HEK293 (cell line): ENCODE data around the gene TXNRD2.

Source experiments
- BCL11A ChIP-seq: fragments of 450-650 bp; formaldehyde crosslinking; IDR thresholded peaks from 2 replicates; pipeline ENCODE4 v1.5.1; 2016; ENCODE audit warnings: low read depth, missing biosample characterization, missing genetic modification characterization
- GLI4 ChIP-seq: fragments of 450-650 bp; formaldehyde crosslinking; IDR thresholded peaks from 2 replicates; pipeline ENCODE4 v1.5.1; 2016; ENCODE audit warnings: missing biosample characterization, missing genetic modification characterization
- GLIS2 ChIP-seq: fragments of 450-650 bp; formaldehyde crosslinking; IDR thresholded peaks from 2 replicates; pipeline ENCODE4 v1.5.1; 2016; ENCODE audit warnings: missing biosample characterization, missing genetic modification characterization
- KLF16 ChIP-seq: fragments of 450-650 bp; formaldehyde crosslinking; IDR thresholded peaks from 2 replicates; pipeline ENCODE4 v1.5.1; 2017; ENCODE audit warnings: missing biosample characterization, missing genetic modification characterization
- KLF7 ChIP-seq: fragments of 450-650 bp; formaldehyde crosslinking; IDR thresholded peaks from 2 replicates; pipeline ENCODE4 v1.5.1; 2016; ENCODE audit warnings: missing biosample characterization, missing genetic modification characterization, borderline replicate concordance
- MEIS1 ChIP-seq: sonication (generic); formaldehyde crosslinking; IDR thresholded peaks from 2 replicates; pipeline ENCODE4 v1.8.1; 2022; ENCODE audit warnings: missing genetic modification reagents, mild to moderate bottlenecking, borderline replicate concordance
- RBAK ChIP-seq: fragments of 450-650 bp; formaldehyde crosslinking; IDR thresholded peaks from 2 replicates; pipeline ENCODE4 v1.5.1; 2016; ENCODE audit warnings: missing biosample characterization, missing genetic modification characterization
- SP2 ChIP-seq: fragments of 450-650 bp; formaldehyde crosslinking; IDR thresholded peaks from 2 replicates; pipeline ENCODE4 v1.5.1; 2016; ENCODE audit warnings: missing biosample characterization, missing genetic modification characterization
- ZBTB8A ChIP-seq: fragments of 450-650 bp; formaldehyde crosslinking; IDR thresholded peaks from 2 replicates; pipeline ENCODE4 v1.5.1; 2016; ENCODE audit warnings: missing biosample characterization, missing genetic modification characterization
- ZEB2 ChIP-seq: fragments of 450-650 bp; formaldehyde crosslinking; IDR thresholded peaks from 2 replicates; pipeline ENCODE4 v1.5.1; 2016; ENCODE audit warnings: missing biosample characterization, missing genetic modification characterization
- ZFP41 ChIP-seq: fragments of 450-650 bp; formaldehyde crosslinking; IDR thresholded peaks from 2 replicates; pipeline ENCODE4 v1.5.1; 2016; ENCODE audit warnings: missing biosample characterization, missing genetic modification characterization, borderline replicate concordance
- ZNF157 ChIP-seq: fragments of 450-650 bp; formaldehyde crosslinking; IDR thresholded peaks from 2 replicates; pipeline ENCODE4 v1.5.1; 2016; ENCODE audit warnings: missing biosample characterization, missing genetic modification characterization
- ZNF16 ChIP-seq: fragments of 450-650 bp; formaldehyde crosslinking; IDR thresholded peaks from 2 replicates; pipeline ENCODE4 v1.5.1; 2016; ENCODE audit warnings: low read depth, missing biosample characterization, missing genetic modification characterization
- ZNF174 ChIP-seq: fragments of 450-650 bp; formaldehyde crosslinking; IDR thresholded peaks from 2 replicates; pipeline ENCODE4 v1.5.0; 2017; ENCODE audit warnings: missing biosample characterization, mild to moderate bottlenecking, missing genetic modification characterization
- ZNF24 ChIP-seq: fragments of 450-650 bp; formaldehyde crosslinking; IDR thresholded peaks from 2 replicates; pipeline ENCODE4 v1.5.1; 2016; ENCODE audit warnings: missing biosample characterization, missing genetic modification characterization
- ZNF335 ChIP-seq: fragments of 450-650 bp; formaldehyde crosslinking; conservative IDR thresholded peaks from 2 replicates; pipeline ENCODE4 v1.5.1; 2016; ENCODE audit warnings: missing biosample characterization, missing genetic modification characterization
- ZNF416 ChIP-seq: fragments of 450-650 bp; formaldehyde crosslinking; IDR thresholded peaks from 2 replicates; pipeline ENCODE4 v1.5.1; 2016; ENCODE audit warnings: missing biosample characterization, missing genetic modification characterization
- ZNF48 ChIP-seq: fragments of 450-650 bp; formaldehyde crosslinking; IDR thresholded peaks from 2 replicates; pipeline ENCODE4 v1.5.1; 2016; ENCODE audit warnings: missing biosample characterization, missing genetic modification characterization
- ZNF529 ChIP-seq: fragments of 450-650 bp; formaldehyde crosslinking; IDR thresholded peaks from 2 replicates; pipeline ENCODE4 v1.5.1; 2017; ENCODE audit warnings: missing genetic modification characterization, missing biosample characterization; ENCODE audit not compliant: insufficient replicate concordance
- ZNF530 ChIP-seq: fragments of 450-650 bp; formaldehyde crosslinking; IDR thresholded peaks from 2 replicates; pipeline ENCODE4 v1.5.1; 2016; ENCODE audit warnings: low read depth, missing biosample characterization, missing genetic modification characterization
- ZNF571 ChIP-seq: fragments of 450-650 bp; formaldehyde crosslinking; IDR thresholded peaks from 2 replicates; pipeline ENCODE4 v1.5.0; 2017; ENCODE audit warnings: missing biosample characterization, missing genetic modification characterization
- ZNF626 ChIP-seq: fragments of 450-650 bp; sonication (Bioruptor Pico); formaldehyde crosslinking; IDR thresholded peaks from 2 replicates; pipeline ENCODE4 v1.5.1; 2018; ENCODE audit warnings: missing biosample characterization, missing genetic modification characterization, inconsistent platforms
- ZNF658 ChIP-seq: fragments of 450-650 bp; formaldehyde crosslinking; IDR thresholded peaks from 2 replicates; pipeline ENCODE4; 2016; ENCODE audit warnings: missing biosample characterization, missing genetic modification characterization
- ZNF660 ChIP-seq: fragments of 450-650 bp; IDR thresholded peaks from 2 replicates; pipeline ENCODE4 v1.5.1; 2018; ENCODE audit warnings: missing biosample characterization, mild to moderate bottlenecking, missing genetic modification characterization
- ZNF664 ChIP-seq: fragments of 450-650 bp; formaldehyde crosslinking; IDR thresholded peaks from 2 replicates; pipeline ENCODE4 v1.5.1; 2016; ENCODE audit warnings: missing biosample characterization, missing genetic modification characterization
- ZNF707 ChIP-seq: fragments of 450-650 bp; formaldehyde crosslinking; IDR thresholded peaks from 2 replicates; pipeline ENCODE4 v1.5.1; 2016; ENCODE audit warnings: missing biosample characterization, missing genetic modification characterization
- ZNF785 ChIP-seq: fragments of 450-650 bp; formaldehyde crosslinking; IDR thresholded peaks from 2 replicates; pipeline ENCODE4 v1.5.1; 2016; ENCODE audit warnings: missing biosample characterization, missing genetic modification characterization
- ZXDB ChIP-seq: fragments of 450-650 bp; formaldehyde crosslinking; IDR thresholded peaks from 2 replicates; pipeline ENCODE4 v1.5.1; 2016; ENCODE audit warnings: missing biosample characterization, missing genetic modification characterization
- TF ChIP-seq, protein P1 (sequence below): fragments of 450-650 bp; formaldehyde crosslinking; IDR thresholded peaks from 2 replicates; pipeline ENCODE4 v1.5.1; 2017; ENCODE audit warnings: missing biosample characterization, missing genetic modification characterization
- TF ChIP-seq, protein P2 (sequence below): fragments of 450-650 bp; formaldehyde crosslinking; IDR thresholded peaks from 2 replicates; pipeline ENCODE4 v1.5.1; 2016; ENCODE audit warnings: missing biosample characterization, missing genetic modification characterization
- TF ChIP-seq, protein P3 (sequence below): fragments of 450-650 bp; formaldehyde crosslinking; IDR thresholded peaks from 2 replicates; pipeline ENCODE4 v1.5.1; 2017; ENCODE audit warnings: missing biosample characterization, missing genetic modification characterization
- TF ChIP-seq, protein P4 (sequence below): fragments of 450-650 bp; formaldehyde crosslinking; IDR thresholded peaks from 2 replicates; pipeline ENCODE4 v1.5.1; 2016; ENCODE audit warnings: missing biosample characterization, missing genetic modification characterization
- TF ChIP-seq, protein P5 (sequence below): fragments of 450-650 bp; formaldehyde crosslinking; IDR thresholded peaks from 2 replicates; pipeline ENCODE4 v1.5.1; 2016; ENCODE audit warnings: missing biosample characterization, missing genetic modification characterization

The TXNRD2 gene

DNA sequence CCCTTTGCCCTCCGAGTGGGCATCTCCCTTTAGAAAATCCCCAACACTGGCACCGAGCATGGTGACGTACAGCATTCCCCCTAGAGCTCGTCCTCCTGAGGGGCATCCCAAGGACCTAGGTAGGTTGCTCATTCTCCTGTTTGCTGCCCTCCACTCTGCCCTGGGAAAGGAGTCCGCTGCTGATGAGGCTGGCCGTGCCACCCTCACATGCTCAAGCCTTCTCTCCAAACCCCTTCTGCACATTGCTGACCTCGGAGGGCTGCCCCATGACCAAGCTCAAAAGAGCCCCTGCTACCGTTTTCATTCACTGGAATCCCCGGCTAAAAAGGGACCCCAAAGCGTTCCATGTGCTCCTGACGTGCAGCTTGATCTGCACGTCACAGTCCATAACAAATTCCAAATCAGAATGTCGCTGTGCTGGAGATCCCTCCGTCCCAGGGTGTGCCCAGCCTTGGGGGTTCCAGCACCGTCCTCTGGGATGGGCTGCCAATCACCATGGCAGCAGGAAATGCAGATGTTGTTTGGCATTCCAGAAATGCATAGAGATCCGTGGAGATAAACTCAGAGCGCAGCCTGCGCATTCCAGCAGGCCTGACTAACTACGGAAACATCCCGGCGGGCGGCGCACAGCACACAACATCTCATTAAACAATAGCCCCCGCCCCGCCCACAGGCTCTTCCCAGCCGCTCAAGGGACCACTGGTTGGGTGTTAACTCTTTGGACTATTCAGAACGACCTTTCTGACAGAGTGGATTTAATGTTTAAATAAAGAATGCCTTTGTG, 60.6 kb downstream of the TXNRD2 start (continued):
- TF ChIP-seq ZFP41 (no peak), ZNF664 (tag by site-specific recombination) (peak; percentile 99), ZNF416 (no peak), ZNF660 (no peak), ZNF16 (tag by site-specific recombination) (no peak), ZNF48 (no peak), SP2 (tag by site-specific recombination) (0 out of 2 replicates have a peak, but pooled peaks have one; percentile 24), ZNF707 (tag by site-specific recombination) (no peak), ZNF529 (tag by site-specific recombination) (no peak), GLI4 (tag by site-specific recombination) (no peak), KLF7 (tag by site-specific recombination) (no peak), MEIS1 (CRISPR knock-in tag) (no peak), ZEB2 (tag by site-specific recombination) (peak; percentile 73; the same call in 1 of the 2 replicates), ZNF658 (tag by site-specific recombination) (no peak), ZNF785 (tag by site-specific recombination) (no peak), ZNF571 (no peak), ZXDB (tag by site-specific recombination) (0 out of 2 replicates have a peak, but pooled peaks have one; percentile 14), GLIS2 (tag by site-specific recombination) (no peak), ZNF24 (tag by site-specific recombination) (no peak), ZNF530 (tag by site-specific recombination) (no peak), KLF16 (tag by site-specific recombination) (no peak), ZBTB8A (tag by site-specific recombination) (no peak), ZNF174 (tag by site-specific recombination) (no peak), ZNF626 (tag by site-specific recombination) (no peak), ZNF335 (no peak), RBAK (tag by site-specific recombination) (no peak), BCL11A (tag by site-specific recombination) (no peak), ZNF157 (tag by site-specific recombination) (no peak)
- TF ChIP-seq, protein P1, sequence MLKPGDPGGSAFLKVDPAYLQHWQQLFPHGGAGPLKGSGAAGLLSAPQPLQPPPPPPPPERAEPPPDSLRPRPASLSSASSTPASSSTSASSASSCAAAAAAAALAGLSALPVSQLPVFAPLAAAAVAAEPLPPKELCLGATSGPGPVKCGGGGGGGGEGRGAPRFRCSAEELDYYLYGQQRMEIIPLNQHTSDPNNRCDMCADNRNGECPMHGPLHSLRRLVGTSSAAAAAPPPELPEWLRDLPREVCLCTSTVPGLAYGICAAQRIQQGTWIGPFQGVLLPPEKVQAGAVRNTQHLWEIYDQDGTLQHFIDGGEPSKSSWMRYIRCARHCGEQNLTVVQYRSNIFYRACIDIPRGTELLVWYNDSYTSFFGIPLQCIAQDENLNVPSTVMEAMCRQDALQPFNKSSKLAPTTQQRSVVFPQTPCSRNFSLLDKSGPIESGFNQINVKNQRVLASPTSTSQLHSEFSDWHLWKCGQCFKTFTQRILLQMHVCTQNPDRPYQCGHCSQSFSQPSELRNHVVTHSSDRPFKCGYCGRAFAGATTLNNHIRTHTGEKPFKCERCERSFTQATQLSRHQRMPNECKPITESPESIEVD (tag by site-specific recombination): no peak
- TF ChIP-seq, protein P2, sequence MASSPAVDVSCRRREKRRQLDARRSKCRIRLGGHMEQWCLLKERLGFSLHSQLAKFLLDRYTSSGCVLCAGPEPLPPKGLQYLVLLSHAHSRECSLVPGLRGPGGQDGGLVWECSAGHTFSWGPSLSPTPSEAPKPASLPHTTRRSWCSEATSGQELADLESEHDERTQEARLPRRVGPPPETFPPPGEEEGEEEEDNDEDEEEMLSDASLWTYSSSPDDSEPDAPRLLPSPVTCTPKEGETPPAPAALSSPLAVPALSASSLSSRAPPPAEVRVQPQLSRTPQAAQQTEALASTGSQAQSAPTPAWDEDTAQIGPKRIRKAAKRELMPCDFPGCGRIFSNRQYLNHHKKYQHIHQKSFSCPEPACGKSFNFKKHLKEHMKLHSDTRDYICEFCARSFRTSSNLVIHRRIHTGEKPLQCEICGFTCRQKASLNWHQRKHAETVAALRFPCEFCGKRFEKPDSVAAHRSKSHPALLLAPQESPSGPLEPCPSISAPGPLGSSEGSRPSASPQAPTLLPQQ (tag by site-specific recombination): no peak
- TF ChIP-seq, protein P3, sequence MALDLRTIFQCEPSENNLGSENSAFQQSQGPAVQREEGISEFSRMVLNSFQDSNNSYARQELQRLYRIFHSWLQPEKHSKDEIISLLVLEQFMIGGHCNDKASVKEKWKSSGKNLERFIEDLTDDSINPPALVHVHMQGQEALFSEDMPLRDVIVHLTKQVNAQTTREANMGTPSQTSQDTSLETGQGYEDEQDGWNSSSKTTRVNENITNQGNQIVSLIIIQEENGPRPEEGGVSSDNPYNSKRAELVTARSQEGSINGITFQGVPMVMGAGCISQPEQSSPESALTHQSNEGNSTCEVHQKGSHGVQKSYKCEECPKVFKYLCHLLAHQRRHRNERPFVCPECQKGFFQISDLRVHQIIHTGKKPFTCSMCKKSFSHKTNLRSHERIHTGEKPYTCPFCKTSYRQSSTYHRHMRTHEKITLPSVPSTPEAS (tag by site-specific recombination): no peak
- TF ChIP-seq, protein P4, sequence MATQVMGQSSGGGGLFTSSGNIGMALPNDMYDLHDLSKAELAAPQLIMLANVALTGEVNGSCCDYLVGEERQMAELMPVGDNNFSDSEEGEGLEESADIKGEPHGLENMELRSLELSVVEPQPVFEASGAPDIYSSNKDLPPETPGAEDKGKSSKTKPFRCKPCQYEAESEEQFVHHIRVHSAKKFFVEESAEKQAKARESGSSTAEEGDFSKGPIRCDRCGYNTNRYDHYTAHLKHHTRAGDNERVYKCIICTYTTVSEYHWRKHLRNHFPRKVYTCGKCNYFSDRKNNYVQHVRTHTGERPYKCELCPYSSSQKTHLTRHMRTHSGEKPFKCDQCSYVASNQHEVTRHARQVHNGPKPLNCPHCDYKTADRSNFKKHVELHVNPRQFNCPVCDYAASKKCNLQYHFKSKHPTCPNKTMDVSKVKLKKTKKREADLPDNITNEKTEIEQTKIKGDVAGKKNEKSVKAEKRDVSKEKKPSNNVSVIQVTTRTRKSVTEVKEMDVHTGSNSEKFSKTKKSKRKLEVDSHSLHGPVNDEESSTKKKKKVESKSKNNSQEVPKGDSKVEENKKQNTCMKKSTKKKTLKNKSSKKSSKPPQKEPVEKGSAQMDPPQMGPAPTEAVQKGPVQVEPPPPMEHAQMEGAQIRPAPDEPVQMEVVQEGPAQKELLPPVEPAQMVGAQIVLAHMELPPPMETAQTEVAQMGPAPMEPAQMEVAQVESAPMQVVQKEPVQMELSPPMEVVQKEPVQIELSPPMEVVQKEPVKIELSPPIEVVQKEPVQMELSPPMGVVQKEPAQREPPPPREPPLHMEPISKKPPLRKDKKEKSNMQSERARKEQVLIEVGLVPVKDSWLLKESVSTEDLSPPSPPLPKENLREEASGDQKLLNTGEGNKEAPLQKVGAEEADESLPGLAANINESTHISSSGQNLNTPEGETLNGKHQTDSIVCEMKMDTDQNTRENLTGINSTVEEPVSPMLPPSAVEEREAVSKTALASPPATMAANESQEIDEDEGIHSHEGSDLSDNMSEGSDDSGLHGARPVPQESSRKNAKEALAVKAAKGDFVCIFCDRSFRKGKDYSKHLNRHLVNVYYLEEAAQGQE (tag by site-specific recombination): no peak
- TF ChIP-seq, protein P5, sequence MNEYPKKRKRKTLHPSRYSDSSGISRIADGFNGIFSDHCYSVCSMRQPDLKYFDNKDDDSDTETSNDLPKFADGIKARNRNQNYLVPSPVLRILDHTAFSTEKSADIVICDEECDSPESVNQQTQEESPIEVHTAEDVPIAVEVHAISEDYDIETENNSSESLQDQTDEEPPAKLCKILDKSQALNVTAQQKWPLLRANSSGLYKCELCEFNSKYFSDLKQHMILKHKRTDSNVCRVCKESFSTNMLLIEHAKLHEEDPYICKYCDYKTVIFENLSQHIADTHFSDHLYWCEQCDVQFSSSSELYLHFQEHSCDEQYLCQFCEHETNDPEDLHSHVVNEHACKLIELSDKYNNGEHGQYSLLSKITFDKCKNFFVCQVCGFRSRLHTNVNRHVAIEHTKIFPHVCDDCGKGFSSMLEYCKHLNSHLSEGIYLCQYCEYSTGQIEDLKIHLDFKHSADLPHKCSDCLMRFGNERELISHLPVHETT (tag by site-specific recombination): peak; percentile 37; the same call in 1 of the 2 replicates
